K562 (cell line): ENCODE results near the gene SLC22A3. TPM values are rescaled to one million over a fixed set of nuclear protein-coding genes. Genes with fewer than 3 reads are reported as not detected.

ENCODE experiments used
- HEY1 ChIP-seq: fragments of 250-450 bp; sonication (Bioruptor Pico); IDR thresholded peaks from 2 replicates; pipeline ENCODE4 v1.5.0; 2020; ENCODE audit warnings: mild to moderate bottlenecking, moderate library complexity, borderline replicate concordance
- HNRNPL ChIP-seq: fragments of 200-400 bp; formaldehyde crosslinking; IDR thresholded peaks from 2 replicates; pipeline ENCODE4 v1.6.1; 2017; ENCODE audit warnings: low read depth, mild to moderate bottlenecking, low read length
- MCM5 ChIP-seq: fragments of 450-650 bp; IDR thresholded peaks from 2 replicates; pipeline ENCODE4 v1.6.1; 2016; ENCODE audit warnings: low read depth
- NFE2 ChIP-seq: IDR thresholded peaks from 2 replicates; pipeline ENCODE4 v1.6.1; 2014; ENCODE audit warnings: antibody characterized with exemption, low read depth
- NFXL1 ChIP-seq: fragments of 450-650 bp; formaldehyde crosslinking; IDR thresholded peaks from 2 replicates; pipeline ENCODE4 v1.4.0; 2021; ENCODE audit warnings: mild to moderate bottlenecking
- PRPF4 ChIP-seq: fragments of 200-400 bp; formaldehyde crosslinking; IDR thresholded peaks from one replicate; pipeline ENCODE4 v1.6.1; 2017; ENCODE audit warnings: low read length, low read depth, mild to moderate bottlenecking; ENCODE audit not compliant: insufficient read depth, poor library complexity, severe bottlenecking
- SMAD4 ChIP-seq: fragments of 250-450 bp; sonication (Bioruptor Pico); conservative IDR thresholded peaks from 2 replicates; pipeline ENCODE4 v1.8.0; 2021; ENCODE audit warnings: inconsistent platforms, mild to moderate bottlenecking, moderate library complexity
- SMC3 ChIP-seq: conservative IDR thresholded peaks from 2 replicates; pipeline ENCODE4 v1.6.1; 2011; ENCODE audit warnings: low read depth, low read length, improper control_type of control experiment; ENCODE audit not compliant: insufficient read depth
- XRCC4 ChIP-seq: IDR thresholded peaks from one replicate; pipeline ENCODE4 v1.6.1; 2011; ENCODE audit not compliant: insufficient read depth, insufficient read length; ENCODE audit errors: extremely low read depth
- ZNF830 ChIP-seq: fragments of 250-450 bp; sonication (Bioruptor Pico); IDR thresholded peaks from 2 replicates; pipeline ENCODE4 v1.5.0; 2021; ENCODE audit warnings: mild to moderate bottlenecking
- polyA plus RNA-seq, 8 experiments: library from polyadenylated mRNA; depleted of rRNA in 4 of 8; stranded (reverse) in 5 of 8; unstranded in 3 of 8; fragments of >200 nt; fragmentation: Nextera tagmentation in 2 of 8; fragmentation: Illumina TruSeq in 1 of 8; extraction: Ambion mirVana in 2 of 8; extraction: Trizol in 1 of 8; gene quantifications; 2 replicates each; pipeline versions ENCODE4 v1.2.1 to v1.2.3, GENCODE V29; 2011 to 2014; ENCODE audit warnings: inconsistent platforms in 1 of 8, missing spikeins in 1 of 8
- total RNA-seq, 7 experiments: library from RNA; depleted of rRNA in 6 of 7; stranded (reverse); fragments of >200 nt in 6 of 7; fragmentation: Illumina TruSeq in 2 of 7; extraction: Trizol in 2 of 7; gene quantifications; 2 replicates each; pipeline versions ENCODE4 v1.2.1 to v1.2.3, GENCODE V29; 2011 to 2021; ENCODE audit warnings: low replicate concordance in 1 of 7
- TF ChIP-seq, protein P1 (sequence below): IDR thresholded peaks from 2 replicates; pipeline ENCODE4 v1.6.1; 2014; ENCODE audit warnings: antibody characterized with exemption
- TF ChIP-seq, protein P2 (sequence below): sonication (generic); formaldehyde crosslinking; IDR thresholded peaks from 2 replicates; pipeline ENCODE4 v1.8.1; 2022; ENCODE audit warnings: missing genetic modification reagents
- TF ChIP-seq, protein P3 (sequence below): fragments of 450-650 bp; IDR thresholded peaks from 2 replicates; pipeline ENCODE4 v1.7.0; 2016; ENCODE audit warnings: borderline replicate concordance

The SLC22A3 gene
- total and polyA plus RNA-seq, 9 of the 15 experiments (the other 6 are each of a cell fraction or from before 2014, with no cell fraction given), result not detected

DNA sequence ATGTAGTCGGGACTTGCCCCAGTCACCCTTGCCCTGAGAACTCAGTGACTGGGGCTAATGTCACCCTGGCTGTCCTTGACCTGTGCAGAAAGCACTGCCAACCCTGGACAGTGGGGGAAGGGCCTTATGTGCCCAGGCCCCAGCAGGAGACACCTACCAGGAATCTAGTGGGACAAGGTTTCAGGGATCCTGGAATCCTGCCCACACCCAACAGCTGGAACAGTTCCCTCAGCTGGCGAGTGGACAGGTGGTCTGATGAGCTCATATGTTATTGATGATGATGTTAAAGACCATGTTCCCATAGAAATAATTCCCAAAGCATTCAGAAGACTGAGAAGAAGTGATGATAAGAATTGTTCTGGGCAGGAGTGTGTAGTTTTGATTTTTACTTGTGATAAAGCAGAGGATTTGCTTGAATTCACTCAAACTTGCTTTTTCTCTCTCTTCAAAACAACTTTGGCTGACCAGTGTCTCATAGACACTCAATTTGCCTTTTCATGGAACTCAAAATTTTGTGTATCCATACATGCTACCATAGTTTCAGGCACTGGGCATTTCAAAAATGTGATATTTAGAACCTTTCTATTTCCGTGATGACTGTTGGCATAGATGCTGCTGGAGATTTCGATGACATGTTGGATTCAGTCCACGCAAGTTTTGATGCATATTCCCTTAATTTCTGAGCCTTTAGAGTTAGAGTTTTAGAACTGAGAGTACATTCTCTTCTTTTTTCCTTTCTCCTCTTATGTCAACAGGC lies 79.3 kb downstream of the SLC22A3 start (continued):
- TF ChIP-seq, protein P1, sequence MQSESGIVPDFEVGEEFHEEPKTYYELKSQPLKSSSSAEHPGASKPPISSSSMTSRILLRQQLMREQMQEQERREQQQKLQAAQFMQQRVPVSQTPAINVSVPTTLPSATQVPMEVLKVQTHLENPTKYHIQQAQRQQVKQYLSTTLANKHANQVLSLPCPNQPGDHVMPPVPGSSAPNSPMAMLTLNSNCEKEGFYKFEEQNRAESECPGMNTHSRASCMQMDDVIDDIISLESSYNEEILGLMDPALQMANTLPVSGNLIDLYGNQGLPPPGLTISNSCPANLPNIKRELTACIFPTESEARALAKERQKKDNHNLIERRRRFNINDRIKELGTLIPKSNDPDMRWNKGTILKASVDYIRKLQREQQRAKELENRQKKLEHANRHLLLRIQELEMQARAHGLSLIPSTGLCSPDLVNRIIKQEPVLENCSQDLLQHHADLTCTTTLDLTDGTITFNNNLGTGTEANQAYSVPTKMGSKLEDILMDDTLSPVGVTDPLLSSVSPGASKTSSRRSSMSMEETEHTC, result no peak
- TF ChIP-seq SMAD4 (CRISPR knock-in tag) (no peak), HNRNPL (no peak), SMC3 (no peak), ZNF830 (CRISPR knock-in tag) (no peak), NFE2 (no peak), XRCC4 (no peak), HEY1 (no peak), PRPF4 (no peak), NFXL1 (CRISPR knock-in tag) (no peak), MCM5 (no peak)
- TF ChIP-seq, protein P2, sequence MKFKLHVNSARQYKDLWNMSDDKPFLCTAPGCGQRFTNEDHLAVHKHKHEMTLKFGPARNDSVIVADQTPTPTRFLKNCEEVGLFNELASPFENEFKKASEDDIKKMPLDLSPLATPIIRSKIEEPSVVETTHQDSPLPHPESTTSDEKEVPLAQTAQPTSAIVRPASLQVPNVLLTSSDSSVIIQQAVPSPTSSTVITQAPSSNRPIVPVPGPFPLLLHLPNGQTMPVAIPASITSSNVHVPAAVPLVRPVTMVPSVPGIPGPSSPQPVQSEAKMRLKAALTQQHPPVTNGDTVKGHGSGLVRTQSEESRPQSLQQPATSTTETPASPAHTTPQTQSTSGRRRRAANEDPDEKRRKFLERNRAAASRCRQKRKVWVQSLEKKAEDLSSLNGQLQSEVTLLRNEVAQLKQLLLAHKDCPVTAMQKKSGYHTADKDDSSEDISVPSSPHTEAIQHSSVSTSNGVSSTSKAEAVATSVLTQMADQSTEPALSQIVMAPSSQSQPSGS (CRISPR knock-in tag), result no peak
- TF ChIP-seq, protein P3, sequence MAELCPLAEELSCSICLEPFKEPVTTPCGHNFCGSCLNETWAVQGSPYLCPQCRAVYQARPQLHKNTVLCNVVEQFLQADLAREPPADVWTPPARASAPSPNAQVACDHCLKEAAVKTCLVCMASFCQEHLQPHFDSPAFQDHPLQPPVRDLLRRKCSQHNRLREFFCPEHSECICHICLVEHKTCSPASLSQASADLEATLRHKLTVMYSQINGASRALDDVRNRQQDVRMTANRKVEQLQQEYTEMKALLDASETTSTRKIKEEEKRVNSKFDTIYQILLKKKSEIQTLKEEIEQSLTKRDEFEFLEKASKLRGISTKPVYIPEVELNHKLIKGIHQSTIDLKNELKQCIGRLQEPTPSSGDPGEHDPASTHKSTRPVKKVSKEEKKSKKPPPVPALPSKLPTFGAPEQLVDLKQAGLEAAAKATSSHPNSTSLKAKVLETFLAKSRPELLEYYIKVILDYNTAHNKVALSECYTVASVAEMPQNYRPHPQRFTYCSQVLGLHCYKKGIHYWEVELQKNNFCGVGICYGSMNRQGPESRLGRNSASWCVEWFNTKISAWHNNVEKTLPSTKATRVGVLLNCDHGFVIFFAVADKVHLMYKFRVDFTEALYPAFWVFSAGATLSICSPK, result no peak
